Fibroblast of upper back skin (primary cell): Measurements from ENCODE around the gene TRAF7.
"Not testable (repeated sequence)": the region's sequence is repeated elsewhere in the genome, so short reads cannot be mapped to it uniquely, and the experiment has no call there.

Source experiments
- DNase-seq: peaks from one replicate; pipeline ENCODE4 v3.0.0-alpha.2; 2013

TRAF7 gene

GRCh38 chr16:2122934-2123683 is 32.5 kb upstream of the TRAF7 start:
- DNase-seq: not testable (repeated sequence)

GRCh38 chr16:2123706-2124376 is 31.7 kb upstream of the TRAF7 start:
- not testable (repeated sequence) for DNase-seq

GRCh38 chr16:2124377-2124693 is 31.2 kb upstream of the TRAF7 start:
- not testable (repeated sequence) for DNase-seq

- DNase-seq: peak; percentile 81
Measured at GRCh38 chr16:2124694-2125444, 30.7 kb upstream of the TRAF7 start.

GRCh38 chr16:2125609-2126008 is 30.0 kb upstream of the TRAF7 start:
- DNase-seq: not testable (repeated sequence)

GRCh38 chr16:2126161-2126743 is 29.3 kb upstream of the TRAF7 start:
- peak; percentile 35 for DNase-seq

GRCh38 chr16:2126928-2127556 is 28.5 kb upstream of the TRAF7 start:
- DNase-seq: not testable (repeated sequence)

- DNase-seq: peak; percentile 58
Measured at GRCh38 chr16:2127630-2128280, 27.8 kb upstream of the TRAF7 start.

GRCh38 chr16:2129251-2129650 is 26.3 kb upstream of the TRAF7 start:
- DNase-seq: peak; percentile 64

- DNase-seq: not testable (repeated sequence)
Measured at GRCh38 chr16:2129890-2130447, 25.6 kb upstream of the TRAF7 start.

GRCh38 chr16:2133797-2134196 is 21.8 kb upstream of the TRAF7 start:
- not testable (repeated sequence) for DNase-seq

GRCh38 chr16:2135071-2135470 is 20.5 kb upstream of the TRAF7 start:
- not testable (repeated sequence) for DNase-seq

GRCh38 chr16:2135770-2136490 is 19.7 kb upstream of the TRAF7 start, which contains the start of gene PKD1:
Gene PKD1, minus strand, starts transcription at chr16:2135898. Its CDS starts 209 bp downstream, at chr16:2135689.
- DNase-seq: peak; percentile 92

- DNase-seq: no peak
Measured at GRCh38 chr16:2142942-2143877, 12.4 kb upstream of the TRAF7 start.

GRCh38 chr16:2143878-2144485 is 11.6 kb upstream of the TRAF7 start:
- DNase-seq: no peak

- no peak for DNase-seq
Measured at GRCh38 chr16:2145843-2146242, 9.7 kb upstream of the TRAF7 start.

- no peak for DNase-seq
Measured at GRCh38 chr16:2147378-2147777, 8.2 kb upstream of the TRAF7 start.

- no peak for DNase-seq
Measured at GRCh38 chr16:2147981-2148671, 7.5 kb upstream of the TRAF7 start, which contains the start of gene RAB26. Gene RAB26, plus strand, starts transcription at chr16:2148625. Its CDS starts 159 bp downstream, at chr16:2148784.
